AG08396 (cell line): Measurements from ENCODE around the gene ORC4.

Source experiments
- DNase-seq: peaks from one replicate; pipeline ENCODE4 v3.0.0; 2012; ENCODE audit warnings: low spot score, mixed read lengths

ORC4 gene

GRCh38 chr2:148020111-148021058 is at the start of gene ORC4:
TSS of gene ORC4 (minus strand) at chr2:148020737. CDS start at chr2:147975958, 44,779 bp downstream.
- DNase-seq: peak; percentile 92

DNA sequence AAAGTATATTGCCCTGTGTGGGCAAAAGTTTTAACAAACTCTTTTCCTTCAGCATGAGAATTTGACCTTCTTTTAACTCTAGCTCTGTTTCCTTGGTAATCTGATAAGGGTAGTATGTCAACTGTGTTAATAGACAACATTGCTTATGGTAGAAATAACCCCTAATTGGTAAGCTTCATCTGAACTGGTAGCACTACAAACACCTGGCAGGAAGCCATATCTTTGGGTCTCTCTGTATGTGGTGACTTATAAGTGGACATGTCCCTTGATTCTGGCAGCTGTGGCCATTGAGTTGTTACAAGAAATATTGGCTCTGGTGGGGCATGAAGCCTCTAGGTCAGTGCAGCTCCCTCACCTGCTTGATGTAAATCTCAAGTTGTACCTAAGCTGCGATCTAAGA is 47.3 kb upstream of the ORC4 start:
- DNase-seq: no peak

GRCh38 chr2:148065936-148066335 is 45.4 kb upstream of the ORC4 start:
- no peak for DNase-seq

DNA sequence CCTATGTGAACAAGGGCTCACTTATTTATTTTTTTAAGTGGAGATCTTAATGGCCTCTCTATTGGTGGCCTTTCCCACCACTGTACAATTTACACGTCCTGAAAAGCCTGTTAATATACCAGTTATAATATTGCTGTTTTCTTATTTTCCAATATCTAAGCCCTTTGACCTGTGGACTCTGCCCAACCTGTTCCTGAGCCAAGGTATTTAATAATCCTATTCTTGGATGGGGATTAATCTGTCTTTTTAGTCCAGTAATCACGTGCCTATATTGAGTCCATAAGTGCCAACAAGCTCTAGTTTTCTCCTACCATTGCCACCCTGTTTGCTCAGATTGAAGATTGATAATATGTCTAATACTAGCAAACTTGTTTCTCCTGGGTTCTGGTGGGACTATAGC is 43.1 kb upstream of the ORC4 start:
- DNase-seq: no peak

DNA sequence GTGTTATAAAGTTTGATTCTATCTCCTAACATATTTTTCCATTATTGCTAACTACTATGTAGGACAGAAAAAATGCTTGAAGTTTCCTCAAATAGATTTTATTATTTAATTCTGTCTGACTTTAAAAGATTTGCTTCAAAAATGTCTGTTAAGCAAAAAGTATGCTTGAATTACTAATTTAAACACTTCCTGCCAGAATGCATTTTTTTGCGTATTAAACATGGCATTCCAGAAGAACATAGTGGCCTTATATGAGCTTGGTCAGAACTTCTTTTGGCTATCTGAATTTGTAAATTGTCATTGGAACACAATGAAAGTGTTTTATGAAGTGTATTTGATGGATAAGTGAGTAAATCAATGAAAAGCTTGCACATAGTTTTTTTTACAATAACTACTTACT is 38.1 kb upstream of the ORC4 start:
- no peak for DNase-seq

DNA sequence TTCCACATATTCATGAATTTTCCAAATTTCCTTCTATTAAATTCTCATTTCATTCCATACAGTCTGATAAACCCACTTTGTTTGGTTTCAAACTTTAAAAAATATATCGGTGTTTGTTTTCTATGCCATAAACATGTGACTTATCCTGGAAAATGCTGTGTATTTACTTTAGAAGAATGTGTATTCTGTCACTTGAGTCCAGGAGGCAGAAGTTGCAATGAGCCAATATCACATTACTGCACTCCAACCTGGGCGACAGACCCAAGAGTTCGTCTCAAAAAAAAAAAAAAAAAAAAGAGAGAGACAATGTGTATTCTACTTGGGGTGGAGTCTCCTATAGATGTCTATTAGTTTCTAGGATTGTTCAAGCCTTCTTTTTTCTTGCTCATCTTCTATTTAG is 32.1 kb upstream of the ORC4 start:
- DNase-seq: no peak

- no peak for DNase-seq
Measured at GRCh38 chr2:148049284-148049683, 28.7 kb upstream of the ORC4 start.

- no peak for DNase-seq
Measured at GRCh38 chr2:148048475-148049221, 28.1 kb upstream of the ORC4 start.

GRCh38 chr2:148046802-148047201 is 26.3 kb upstream of the ORC4 start:
- DNase-seq: no peak

- no peak for DNase-seq
Measured at GRCh38 chr2:148044322-148044721, 23.8 kb upstream of the ORC4 start.

GRCh38 chr2:148042219-148042618 is 21.7 kb upstream of the ORC4 start:
- DNase-seq: no peak

DNA sequence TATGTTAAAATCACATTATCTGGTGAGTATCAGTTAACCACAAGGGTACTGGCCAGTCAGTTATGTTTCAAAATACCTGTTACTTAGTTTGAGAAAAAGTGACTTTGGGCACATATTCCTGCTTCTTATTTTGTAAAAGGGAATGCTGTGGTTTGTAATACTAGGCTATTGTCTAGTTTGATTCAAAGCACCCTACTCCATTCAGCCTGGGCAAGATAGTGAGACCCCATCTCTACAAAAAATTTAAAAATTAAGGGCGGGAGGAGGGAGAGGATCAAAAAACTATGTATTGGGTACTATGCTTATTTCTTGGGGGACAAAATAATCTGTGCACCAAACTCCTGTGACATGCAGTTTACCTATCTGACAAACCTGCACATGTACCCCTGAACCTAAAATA is 19.2 kb upstream of the ORC4 start:
- DNase-seq: no peak

- no peak for DNase-seq
Measured at GRCh38 chr2:148032215-148032614, 11.7 kb upstream of the ORC4 start.

DNA sequence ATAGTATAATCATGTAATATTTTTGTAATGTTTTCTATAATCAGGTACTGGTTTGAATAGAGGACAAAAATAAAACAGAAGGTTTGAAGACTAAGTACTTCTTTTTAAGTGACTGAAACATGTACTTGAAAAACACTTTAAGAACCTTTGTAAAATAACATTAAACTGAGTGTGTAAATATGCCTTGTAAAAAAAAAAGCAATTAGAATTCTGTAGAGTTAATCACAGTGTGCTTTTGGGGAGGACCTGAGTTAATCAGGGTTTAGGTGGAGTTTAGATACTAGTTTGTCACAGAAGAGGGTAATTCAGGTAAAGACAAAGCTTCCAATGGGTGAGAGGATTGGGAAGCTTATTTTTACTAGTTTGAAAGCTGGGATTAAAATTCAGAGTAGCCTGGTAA is 10.6 kb upstream of the ORC4 start:
- DNase-seq: no peak

DNA sequence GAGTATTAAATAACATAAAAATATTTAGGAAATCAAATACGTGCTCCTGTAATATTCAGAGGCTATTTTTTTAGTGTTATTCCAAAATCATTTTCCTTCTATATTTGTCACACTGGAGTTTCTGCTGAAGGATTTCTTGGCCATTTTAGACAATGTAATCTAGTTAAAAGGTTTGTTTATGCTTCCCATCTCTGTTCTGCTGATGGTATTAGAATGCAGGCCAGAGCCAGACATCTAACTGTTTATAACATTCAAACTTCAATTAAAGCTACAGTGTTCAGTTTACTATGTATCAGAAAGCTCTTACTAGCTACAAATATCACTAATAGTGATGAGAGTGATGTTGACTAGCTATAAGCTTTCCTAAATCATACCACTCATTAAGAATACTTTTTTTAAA is 8.2 kb upstream of the ORC4 start:
- DNase-seq: no peak

DNA sequence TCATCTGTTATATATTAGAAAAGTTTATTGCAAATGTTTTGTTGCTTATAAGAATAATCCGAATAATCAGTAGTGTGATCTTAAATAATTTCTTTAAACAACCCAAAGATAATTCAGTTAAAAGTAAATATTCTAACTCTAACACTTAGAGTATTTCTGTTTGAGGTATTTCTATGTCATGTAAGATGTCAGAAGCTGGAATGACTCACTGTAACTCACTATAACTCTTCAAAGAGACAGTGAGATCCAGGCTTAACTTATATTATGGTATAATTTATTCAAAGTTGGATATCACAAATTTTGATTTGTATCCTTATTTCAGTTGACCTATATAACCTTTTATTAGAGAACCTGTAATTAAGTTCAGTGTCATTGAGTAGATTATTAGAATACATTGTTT is 7.3 kb upstream of the ORC4 start:
- no peak for DNase-seq

DNA sequence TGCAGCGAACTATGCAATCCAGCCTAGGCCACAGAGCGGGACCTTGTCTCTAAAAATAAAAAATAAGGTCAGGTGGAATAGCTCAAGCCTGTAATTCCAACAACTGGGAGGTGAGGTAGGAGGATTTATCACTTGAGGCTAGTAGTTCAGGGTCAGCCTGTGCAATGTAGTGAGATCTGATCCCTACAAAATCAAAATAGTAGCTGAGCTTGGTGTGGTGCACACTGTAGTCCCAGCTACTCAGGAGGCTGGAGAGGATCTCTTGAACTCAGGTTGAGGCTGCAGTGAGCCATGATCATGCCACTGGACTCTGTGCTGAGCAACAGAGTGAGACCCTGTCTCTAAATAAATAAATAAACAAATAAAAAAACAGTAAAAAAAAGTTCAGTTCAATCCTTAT is 6.0 kb upstream of the ORC4 start:
- no peak for DNase-seq

GRCh38 chr2:148023861-148024260 is 3.3 kb upstream of the ORC4 start:
- no peak for DNase-seq

- no peak for DNase-seq
Measured at GRCh38 chr2:148022882-148023281, 2.3 kb upstream of the ORC4 start.

DNA sequence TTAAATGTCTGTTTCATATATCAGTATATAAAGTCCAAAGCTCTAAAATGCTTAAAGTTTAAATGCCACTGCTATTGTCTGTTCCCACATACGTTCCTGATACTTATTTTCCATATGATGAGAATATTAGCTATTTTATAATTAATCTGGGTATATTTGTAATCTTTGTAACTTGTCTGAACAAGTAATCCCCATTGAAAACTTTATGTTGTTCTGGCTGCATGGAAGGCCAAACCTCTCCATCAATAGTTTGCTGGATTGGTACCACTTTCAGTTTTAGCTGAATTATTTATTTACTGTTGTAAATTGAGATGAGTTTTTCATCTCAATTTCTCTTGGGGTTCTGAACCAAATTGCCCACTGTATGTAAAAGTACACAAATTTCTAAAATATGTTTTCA is 1.8 kb upstream of the ORC4 start:
- no peak for DNase-seq

DNA sequence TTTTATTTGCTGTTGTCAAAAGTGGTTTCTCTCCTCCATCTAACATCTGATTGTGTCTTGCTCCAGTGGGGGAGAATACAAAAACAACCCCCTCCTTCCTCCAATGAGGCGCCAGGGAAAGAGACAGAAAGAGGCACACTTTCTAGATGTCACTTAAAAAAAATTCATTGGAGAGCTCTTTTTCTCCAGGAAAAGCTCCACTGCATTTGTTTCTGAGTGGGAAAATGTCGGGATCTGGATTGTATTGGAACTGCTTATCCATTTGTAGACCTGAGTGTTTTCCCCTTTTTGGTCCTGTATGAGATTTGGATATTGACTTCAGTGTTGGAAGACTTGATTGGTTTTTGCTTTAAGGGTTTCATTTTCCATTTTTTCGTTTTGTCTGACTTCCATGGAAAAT is 1.3 kb upstream of the ORC4 start:
- no peak for DNase-seq

DNA sequence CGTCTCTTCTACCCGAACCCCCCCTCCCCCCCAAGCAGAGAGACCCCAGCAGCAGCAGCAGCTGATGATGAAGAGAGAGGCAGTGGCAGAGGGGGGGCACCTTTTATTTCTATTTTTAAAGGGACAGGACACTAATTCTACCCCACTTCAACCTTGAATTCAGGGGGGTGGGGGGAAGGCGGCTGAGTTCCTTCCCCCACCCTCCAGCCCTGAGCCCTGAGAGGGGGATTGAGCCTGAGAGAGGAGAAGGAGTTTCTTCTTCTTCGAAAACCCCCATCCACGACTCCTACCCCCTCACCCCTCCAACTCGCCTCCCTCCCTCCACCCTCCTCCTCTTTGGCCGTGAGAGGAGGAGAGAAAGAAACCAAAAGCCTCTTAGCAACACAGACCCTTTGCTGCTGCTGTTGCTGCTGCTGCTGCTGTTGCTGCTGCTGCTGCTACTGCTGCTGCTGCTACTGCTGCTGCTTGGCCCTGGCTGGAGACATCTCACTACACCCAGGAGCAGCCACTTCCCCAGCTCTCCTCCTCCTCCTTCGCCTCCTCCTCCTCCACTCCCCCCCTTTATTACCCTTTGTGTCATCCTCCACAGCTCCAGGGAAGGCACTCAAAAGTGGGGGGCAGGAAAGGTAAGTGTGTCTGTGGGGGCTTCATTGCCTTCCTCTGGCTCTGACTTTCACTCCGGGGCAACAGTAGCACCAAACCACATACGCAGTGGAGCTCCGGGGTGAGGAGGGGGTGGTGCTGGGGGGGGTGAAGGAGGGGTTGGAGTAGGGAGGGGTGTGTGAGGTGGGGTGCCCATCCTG is 723 bp upstream of the ORC4 start, which contains the start of gene MBD5:
MBD5 (plus strand) TSS at position 33 of the 803 bp plus-strand sequence.
- DNase-seq: peak; percentile 15
